ENCODE measurements around the gene ARG2. TPM values are rescaled to one million over a fixed set of nuclear protein-coding genes. Genes with fewer than 3 reads are reported as not detected.

Gene ARG2
- total and polyA plus RNA-seq, 9 of the 15 experiments (the other 6 are each of a cell fraction or from before 2014, with no cell fraction given): 6.2 to 75.0 (median 17.8) TPM

GRCh38 chr14:67633451-67634147 lies 13.9 kb downstream of the ARG2 start:
- no peak overlapping the region for H3K4me3 ChIP-seq
- in situ Hi-C loops (cut with MboI) (no loop called here), intact Hi-C loops (cut with micrococcal nuclease) (no loop called here)
- ATAC-seq: no peak
- 80% methylated on average over 4 of the region's 5 CpGs for WGBS (ENCODE audit: insufficient coverage, low coverage, missing lambda C conversion rate)
- H3K36me3 ChIP-seq (ENCODE audit: control insufficient read depth, insufficient read depth, low read length): no peaks in the 10 kb centered on the region; the same call in 2 of the 3 replicates
- no peaks in the 10 kb centered on the region for H3K9me3 ChIP-seq (replicated peaks; ENCODE audit: control insufficient read depth, insufficient read depth, low read depth, low read length)
- no peak for FAIRE-seq
- no peak overlapping the region for H3K9ac ChIP-seq (ENCODE audit: insufficient read depth in 1 of 2, low read depth in 2 of 2, low read length in 2 of 2)
- H3K27me3 ChIP-seq (ENCODE audit: control insufficient read depth in 2 of 2, insufficient read depth in 2 of 2, low read length in 2 of 2): no peaks in the 10 kb centered on the region
- no TSS peak for BruUV-seq (replicated peaks)
- DNase-seq (ENCODE audit: extremely low read depth in 1 of 4, low spot score in 3 of 4): no peak
- no peak overlapping the region for H3K27ac ChIP-seq (ENCODE audit: extremely low read depth, low read depth, low read length)
- no peaks in the 10 kb centered on the region for H3K79me2 ChIP-seq (ENCODE audit: control insufficient read depth, insufficient read depth, low read length)
- H2AFZ ChIP-seq (ENCODE audit: low read depth, low read length): no peak overlapping the region
- no peak overlapping the region for H3K4me2 ChIP-seq (ENCODE audit: insufficient read depth, low read length)
- CTCF ChIA-PET (ENCODE audit: low intra/inter-chr PET ratio): no interaction called here
- TF ChIP-seq ZBTB17 (CRISPR knock-in tag; IDR thresholded peaks at IDR 0.05) (peak; percentile 83), MXI1 (IDR thresholded peaks at IDR 0.05; ENCODE audit: low read depth, low read length) (no peak), MLLT1 (IDR thresholded peaks at IDR 0.05) (peak in 1 of 2 experiments; percentile 70; a peak in 1 of 4 replicates)
- H3K9me1 ChIP-seq (ENCODE audit: control insufficient read depth, insufficient read depth, low read length): no peaks in the 10 kb centered on the region
- POLR2A ChIA-PET: no interaction called here
- H3K4me1 ChIP-seq (replicated peaks in 1 of 2; ENCODE audit: control insufficient read depth in 2 of 2, insufficient read depth in 2 of 2, low read length in 2 of 2): peaks cover 0 to 32% of the 10 kb centered on the region in 2 experiments; a peak in 3 of 5 replicates
- H4K20me1 ChIP-seq (replicated peaks; ENCODE audit: control insufficient read depth, insufficient read depth, low read length): no peaks in the 10 kb centered on the region
